ENCODE results near the gene HIPK2.

HIPK2 gene

GRCh38 chr7:139741239-139741638 lies 36.6 kb downstream of the HIPK2 start:
- TF ChIP-seq, protein P1, sequence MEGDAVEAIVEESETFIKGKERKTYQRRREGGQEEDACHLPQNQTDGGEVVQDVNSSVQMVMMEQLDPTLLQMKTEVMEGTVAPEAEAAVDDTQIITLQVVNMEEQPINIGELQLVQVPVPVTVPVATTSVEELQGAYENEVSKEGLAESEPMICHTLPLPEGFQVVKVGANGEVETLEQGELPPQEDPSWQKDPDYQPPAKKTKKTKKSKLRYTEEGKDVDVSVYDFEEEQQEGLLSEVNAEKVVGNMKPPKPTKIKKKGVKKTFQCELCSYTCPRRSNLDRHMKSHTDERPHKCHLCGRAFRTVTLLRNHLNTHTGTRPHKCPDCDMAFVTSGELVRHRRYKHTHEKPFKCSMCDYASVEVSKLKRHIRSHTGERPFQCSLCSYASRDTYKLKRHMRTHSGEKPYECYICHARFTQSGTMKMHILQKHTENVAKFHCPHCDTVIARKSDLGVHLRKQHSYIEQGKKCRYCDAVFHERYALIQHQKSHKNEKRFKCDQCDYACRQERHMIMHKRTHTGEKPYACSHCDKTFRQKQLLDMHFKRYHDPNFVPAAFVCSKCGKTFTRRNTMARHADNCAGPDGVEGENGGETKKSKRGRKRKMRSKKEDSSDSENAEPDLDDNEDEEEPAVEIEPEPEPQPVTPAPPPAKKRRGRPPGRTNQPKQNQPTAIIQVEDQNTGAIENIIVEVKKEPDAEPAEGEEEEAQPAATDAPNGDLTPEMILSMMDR (conservative IDR thresholded peaks at IDR 0.05), result no peak
- H3K27ac ChIP-seq, result peak overlapping the region; percentile 74

- TF ChIP-seq, protein P1 (conservative IDR thresholded peaks at IDR 0.05), result no peak
Measured at GRCh38 chr7:139739863-139740597, 37.8 kb downstream of the HIPK2 start.

GRCh38 chr7:139738772-139739171 lies 39.0 kb downstream of the HIPK2 start:
- TF ChIP-seq, protein P1 (conservative IDR thresholded peaks at IDR 0.05), result no peak
- peak overlapping the region; percentile 74 for H3K27ac ChIP-seq

More at GRCh38 chr7:139739863-139740597, 37.8 kb downstream of the HIPK2 start:
- peak overlapping the region; percentile 74 for H3K27ac ChIP-seq

DNA sequence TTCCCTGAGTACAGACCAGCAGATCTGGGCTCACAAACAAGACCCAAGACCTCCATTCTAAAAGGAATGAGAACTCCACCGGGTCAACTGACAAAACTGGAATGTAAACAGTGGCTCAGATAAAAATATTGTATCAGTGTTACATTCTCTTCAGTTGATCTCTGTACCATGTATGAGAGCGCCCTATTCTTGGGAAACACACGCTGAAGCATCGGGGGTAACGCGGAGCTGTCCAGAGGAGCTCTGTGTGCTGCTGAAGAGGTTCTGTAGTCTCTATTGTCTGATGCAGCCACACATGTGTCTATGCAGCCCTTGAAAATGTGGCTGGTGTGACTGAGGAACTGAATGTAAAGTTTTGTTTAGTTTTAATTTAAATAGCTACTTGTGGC lies 39.7 kb downstream of the HIPK2 start:
- H3K27ac ChIP-seq, result peak overlapping the region; percentile 74
- TF ChIP-seq, protein P1 (conservative IDR thresholded peaks at IDR 0.05), result no peak

DNA sequence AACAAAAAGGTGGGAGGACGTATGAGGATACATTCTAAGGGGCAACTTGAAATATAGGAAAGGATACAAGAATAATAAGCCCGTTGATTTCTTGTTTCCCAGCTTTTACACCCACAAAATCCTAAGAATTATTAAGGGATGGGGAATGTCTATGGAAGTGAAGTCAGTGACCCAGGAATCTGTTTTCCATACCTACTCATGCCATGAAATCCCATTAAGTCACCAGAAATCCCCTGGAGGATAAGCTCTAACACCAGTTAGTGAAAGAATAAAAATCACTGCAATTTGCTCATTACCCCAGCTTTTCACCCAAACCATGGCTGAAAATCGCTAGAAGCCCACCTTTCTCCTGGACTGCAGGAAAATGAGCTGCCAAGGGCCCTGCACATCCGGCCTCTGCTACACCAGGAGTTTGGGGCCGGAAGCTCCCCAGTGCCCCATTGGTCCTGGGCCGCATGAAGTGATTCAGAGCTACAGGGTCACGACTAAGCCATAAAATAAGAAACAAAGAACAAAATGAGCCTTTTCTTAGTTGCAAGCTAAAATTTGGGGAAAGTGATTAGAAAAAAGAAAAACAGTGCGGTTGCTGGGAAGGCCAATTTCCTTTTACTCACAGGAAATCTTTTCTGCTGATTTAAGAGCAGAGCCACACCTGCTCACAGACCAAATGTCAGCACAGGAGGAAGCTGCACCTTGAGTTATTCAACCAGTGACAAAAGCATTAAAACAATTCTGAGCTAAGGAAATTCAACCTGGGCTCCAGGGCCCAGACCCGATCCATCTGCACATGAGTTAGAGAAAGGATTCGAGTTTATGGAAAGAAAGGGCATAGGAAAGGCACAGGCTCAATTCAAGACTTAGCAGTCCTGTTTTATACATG lies 40.3 kb downstream of the HIPK2 start:
- TF ChIP-seq, protein P1 (conservative IDR thresholded peaks at IDR 0.05), result no peak
- H3K27ac ChIP-seq, result peak overlapping the region; percentile 74

GRCh38 chr7:139735912-139736595 lies 41.7 kb downstream of the HIPK2 start:
- no peak overlapping the region; the same call in 1 of the 2 replicates for H3K27ac ChIP-seq

More at GRCh38 chr7:139735912-139736595, 41.7 kb downstream of the HIPK2 start:
- TF ChIP-seq, protein P1 (conservative IDR thresholded peaks at IDR 0.05), result no peak
